NCI-H446 (cell line): ENCODE results near the gene RAB25.
A peak's percentile ranks its signal among the peaks of the same experiment; 100 is the strongest.

Experiments used
- DNase-seq, 2 experiments: peaks; one replicate each; lab custom pipeline; 2025; lab: John Stamatoyannopoulos, UW

The RAB25 gene

GRCh38 chr1:156079762-156080161 is 18.8 kb downstream of the RAB25 start:
- DNase-seq, result no peak

- no peak for DNase-seq
These were observed 19.4 kb downstream of the RAB25 start for GRCh38 chr1:156080241-156080862.

GRCh38 chr1:156080863-156081179 is 19.9 kb downstream of the RAB25 start:
- no peak for DNase-seq

GRCh38 chr1:156081180-156081916 is 20.4 kb downstream of the RAB25 start:
- no peak for DNase-seq

- no peak for DNase-seq
These were observed 21.0 kb downstream of the RAB25 start for GRCh38 chr1:156081917-156082308.

- peak; percentile 59 to 81 for DNase-seq
These were observed 21.5 kb downstream of the RAB25 start, which contains the start of gene MEX3A for GRCh38 chr1:156082309-156083091. MEX3A (minus strand) TSS chr1:156082465; CDS start chr1:156081998, 467 bp downstream.

GRCh38 chr1:156083800-156084790 is 23.1 kb downstream of the RAB25 start:
- no peak for DNase-seq

GRCh38 chr1:156086256-156086662 is 25.3 kb downstream of the RAB25 start:
- no peak for DNase-seq

GRCh38 chr1:156089704-156090103 is 28.7 kb downstream of the RAB25 start:
- no peak for DNase-seq

GRCh38 chr1:156090138-156090839 is 29.3 kb downstream of the RAB25 start:
- no peak for DNase-seq

- DNase-seq, result peak; percentile 66 to 87
These were observed 29.9 kb downstream of the RAB25 start for GRCh38 chr1:156090840-156091188.

- DNase-seq, result no peak
These were observed 30.6 kb downstream of the RAB25 start for GRCh38 chr1:156091610-156092009.

- DNase-seq, result no peak
These were observed 35.0 kb downstream of the RAB25 start for GRCh38 chr1:156095906-156096508.

- peak; percentile 54 to 81 for DNase-seq
These were observed 35.9 kb downstream of the RAB25 start for GRCh38 chr1:156096640-156097391.

- DNase-seq, result no peak
These were observed 36.7 kb downstream of the RAB25 start for GRCh38 chr1:156097499-156098178.

- no peak for DNase-seq
These were observed 37.8 kb downstream of the RAB25 start for GRCh38 chr1:156098784-156099183.

- DNase-seq, result no peak
These were observed 38.3 kb downstream of the RAB25 start for GRCh38 chr1:156099282-156099681.

- DNase-seq, result peak in 1 of 2 experiments; percentile 48
These were observed 39.4 kb downstream of the RAB25 start for GRCh38 chr1:156100205-156100995.

- DNase-seq, result no peak
These were observed 40.9 kb downstream of the RAB25 start for GRCh38 chr1:156101880-156102279.
